Measurements from ENCODE around the gene ZNF93. TPM values are rescaled to one million over a fixed set of nuclear protein-coding genes. Genes with fewer than 3 reads are reported as not detected.
A peak's percentile ranks its signal among the peaks of the same experiment; 100 is the strongest.
"Not testable (repeated sequence)": the region's sequence is repeated elsewhere in the genome, so short reads cannot be mapped to it uniquely, and the experiment has no call there.

ZNF93 gene
- total RNA-seq, 1 donor from 2014 or later: 1.2 TPM

DNA sequence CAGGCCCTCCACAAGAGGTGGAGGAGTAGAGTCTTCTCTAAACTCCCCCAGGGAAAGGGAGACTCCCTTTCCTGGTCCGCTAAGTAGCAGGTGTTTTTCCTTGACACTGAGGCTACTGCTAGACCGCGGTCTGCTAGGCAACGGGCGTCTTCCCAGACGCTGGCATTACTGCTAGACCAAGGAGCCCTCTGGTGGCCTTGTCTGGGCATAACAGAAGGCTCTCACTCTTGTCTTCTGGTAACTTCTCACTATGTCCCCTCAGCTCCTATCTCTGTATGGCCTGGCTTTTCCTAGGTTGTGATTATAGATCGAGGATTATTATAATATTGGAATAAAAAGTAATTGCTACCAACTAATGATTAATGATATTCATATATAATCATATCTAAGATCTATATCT, 29.7 kb downstream of the ZNF93 start:
- peak; percentile 77 for DNase-seq
- intact Hi-C loops (cut with DNase I); ATAC-seq (ENCODE audit: poor library complexity): not testable (repeated sequence)

DNA sequence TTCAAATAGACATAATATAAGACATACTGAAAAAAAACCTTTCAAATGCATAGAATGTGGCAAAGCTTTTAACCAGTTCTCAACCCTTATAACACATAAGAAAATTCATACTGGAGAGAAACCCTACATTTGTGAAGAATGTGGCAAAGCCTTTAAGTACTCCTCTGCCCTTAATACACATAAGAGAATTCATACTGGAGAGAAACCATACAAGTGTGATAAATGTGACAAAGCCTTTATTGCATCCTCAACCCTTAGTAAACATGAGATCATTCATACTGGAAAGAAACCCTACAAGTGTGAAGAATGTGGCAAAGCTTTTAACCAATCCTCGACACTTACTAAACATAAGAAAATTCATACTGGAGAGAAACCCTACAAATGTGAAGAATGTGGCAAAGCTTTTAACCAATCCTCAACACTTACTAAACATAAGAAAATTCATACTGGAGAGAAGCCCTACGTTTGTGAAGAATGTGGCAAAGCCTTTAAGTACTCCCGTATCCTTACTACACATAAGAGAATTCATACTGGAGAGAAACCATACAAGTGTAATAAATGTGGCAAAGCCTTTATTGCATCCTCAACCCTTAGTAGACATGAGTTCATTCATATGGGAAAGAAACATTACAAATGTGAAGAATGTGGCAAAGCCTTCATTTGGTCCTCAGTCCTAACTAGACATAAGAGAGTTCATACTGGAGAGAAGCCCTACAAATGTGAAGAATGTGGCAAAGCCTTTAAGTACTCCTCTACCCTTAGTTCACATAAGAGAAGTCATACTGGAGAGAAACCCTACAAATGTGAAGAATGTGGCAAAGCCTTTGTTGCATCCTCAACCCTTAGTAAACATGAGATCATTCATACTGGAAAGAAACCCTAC, 32.9 kb downstream of the ZNF93 start:
- DNase-seq; ATAC-seq (ENCODE audit: poor library complexity); intact Hi-C loops (cut with DNase I): not testable (repeated sequence)

DNA sequence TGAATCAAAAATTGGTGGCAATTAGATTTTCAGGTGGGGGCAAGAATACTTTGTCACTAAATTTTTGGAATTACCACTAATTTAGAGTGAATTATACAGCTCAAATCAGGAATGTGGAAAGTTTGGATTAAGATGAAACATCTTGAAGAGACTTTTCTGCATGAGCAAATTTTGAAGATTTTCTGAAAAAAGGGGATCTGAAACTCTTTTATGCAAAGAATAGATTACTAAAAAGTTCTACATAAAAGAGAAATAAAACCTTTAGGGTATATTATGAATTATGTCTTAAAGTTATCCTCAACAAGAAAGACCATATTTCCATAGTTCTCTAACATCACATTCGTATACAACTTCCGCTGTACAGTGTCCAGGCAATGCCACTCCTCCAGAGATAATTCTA, 36.7 kb downstream of the ZNF93 start:
- ATAC-seq (ENCODE audit: poor library complexity) (no peak), DNase-seq (no peak)
- intact Hi-C loops (cut with DNase I): no loop called here

DNA sequence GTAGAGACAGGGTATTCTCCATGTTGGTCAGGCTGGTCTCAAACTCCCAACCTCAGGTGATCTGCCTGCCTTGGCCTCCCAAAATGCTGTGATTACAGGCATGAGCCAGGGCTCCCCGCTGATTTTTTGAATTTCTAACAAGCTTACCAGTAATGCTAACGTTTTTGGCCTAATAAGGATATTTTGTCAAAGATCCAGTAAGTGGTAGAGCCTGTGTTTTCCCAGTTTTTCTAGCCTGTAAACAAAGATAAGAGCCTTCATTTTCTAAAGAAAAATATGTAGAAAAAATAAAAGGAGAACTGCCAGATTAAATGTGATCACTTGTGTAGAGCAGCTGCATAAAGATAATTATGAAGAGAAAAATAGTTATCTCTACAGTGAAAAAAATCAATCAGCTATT, 37.7 kb downstream of the ZNF93 start:
- DNase-seq: no peak
- intact Hi-C loops (cut with DNase I): no loop called here
- ATAC-seq (ENCODE audit: poor library complexity): no peak

DNA sequence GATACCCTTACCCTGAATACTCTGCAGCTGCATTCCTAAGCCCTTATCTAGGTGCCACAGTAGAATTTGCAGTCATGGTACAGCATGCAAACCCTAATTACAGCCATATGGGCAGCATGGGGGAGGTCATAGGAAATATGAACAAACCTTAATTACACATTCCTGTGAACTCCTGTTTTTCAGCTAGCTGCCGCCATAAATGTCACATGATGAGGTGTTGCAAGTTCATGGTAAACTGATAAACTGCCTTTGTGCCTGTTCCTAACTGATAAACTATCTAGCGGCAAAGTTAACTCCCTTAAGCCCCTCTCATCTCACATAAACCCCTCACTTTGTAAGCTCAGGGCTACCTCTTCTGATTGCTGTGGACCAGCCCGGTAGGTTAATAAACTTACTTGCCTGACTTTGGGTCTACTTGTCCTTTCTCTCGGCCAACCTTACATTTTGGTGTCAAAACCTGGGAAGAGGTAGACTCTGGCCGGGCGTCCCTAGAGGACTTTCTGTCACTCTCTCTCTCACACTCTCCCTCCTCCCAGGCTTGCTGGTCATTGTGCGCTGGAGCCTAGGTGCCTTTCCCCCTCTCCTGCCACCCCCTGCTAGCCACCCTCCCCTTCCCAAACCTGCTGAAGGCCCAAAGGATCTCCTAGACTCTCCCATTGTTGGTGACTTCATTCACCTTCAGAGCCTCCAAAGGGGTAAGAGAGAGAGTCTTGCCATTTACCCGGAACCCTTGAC, 43.3 kb downstream of the ZNF93 start:
- ATAC-seq (ENCODE audit: poor library complexity): no peak
- intact Hi-C loops (cut with DNase I): loop anchor here (10.0 kb wide), 1 partner anchor 409 kb away; the partner anchor contains the start of gene CILP2
- no peak for DNase-seq

DNA sequence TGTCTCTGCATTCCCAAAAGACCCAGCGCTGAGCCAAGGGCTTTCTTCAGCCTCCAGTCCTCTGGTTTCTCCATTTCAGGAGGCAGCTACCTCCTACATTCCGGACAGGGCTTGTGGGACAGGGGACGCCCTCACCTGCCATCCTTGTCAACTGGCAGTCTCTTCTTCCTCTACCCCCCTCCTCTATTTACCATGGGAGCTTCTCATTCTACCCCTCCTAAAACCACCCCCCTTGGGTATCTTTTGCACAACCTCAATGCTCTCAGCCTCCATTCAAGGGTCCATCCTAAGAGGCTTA, 43.8 kb downstream of the ZNF93 start:
- no peak for DNase-seq
- ATAC-seq (ENCODE audit: poor library complexity): no peak
- intact Hi-C loops (cut with DNase I): loop anchor here (10.0 kb wide), 1 partner anchor 410 kb away; the partner anchor contains the start of gene CILP2

DNA sequence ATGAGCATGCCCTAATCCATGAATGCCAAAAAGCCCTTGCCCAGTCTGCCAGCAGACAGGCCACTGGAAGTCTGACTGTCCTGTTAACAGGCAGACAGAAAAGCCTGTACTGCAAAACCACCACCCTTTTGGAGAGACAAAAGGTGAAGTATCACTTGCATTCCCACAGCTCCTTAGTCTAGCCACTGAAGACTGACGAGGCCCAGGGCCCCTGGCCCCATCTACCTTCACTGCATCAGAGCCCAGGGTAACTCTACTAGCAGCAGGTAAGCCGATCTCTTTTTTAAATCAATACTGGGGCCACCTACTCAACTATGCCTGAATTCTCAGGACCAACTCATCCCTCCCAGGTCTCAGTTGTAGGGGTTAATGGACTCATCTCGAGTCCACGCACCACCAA, 45.5 kb downstream of the ZNF93 start:
- DNase-seq (no peak), ATAC-seq (ENCODE audit: poor library complexity) (no peak)
- intact Hi-C loops (cut with DNase I): loop anchor here (10.0 kb wide), 1 partner anchor 411 kb away; the partner anchor contains the start of gene CILP2

DNA sequence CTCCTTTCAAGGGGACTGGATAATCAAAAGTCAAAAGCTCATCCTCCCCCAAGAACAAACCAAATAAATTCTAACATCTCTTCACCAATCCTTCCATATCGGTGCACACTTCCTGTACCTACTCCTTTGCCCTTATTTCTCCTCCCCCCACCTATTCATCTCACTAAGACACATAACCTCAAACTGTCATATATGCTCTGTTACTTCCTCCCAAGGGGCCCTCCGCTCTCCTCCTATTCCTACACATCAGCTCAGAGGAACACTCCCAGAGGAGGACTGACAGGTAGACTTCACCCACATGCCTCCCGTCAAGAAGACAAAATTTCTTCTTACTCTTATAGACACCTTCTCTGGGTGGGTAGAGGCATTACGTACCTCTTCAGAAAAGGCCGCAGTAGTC, 48.1 kb downstream of the ZNF93 start:
- no peak for ATAC-seq (ENCODE audit: poor library complexity)
- intact Hi-C loops (cut with DNase I): loop anchor here (10.0 kb wide), 1 partner anchor 414 kb away; the partner anchor contains the start of gene CILP2
- DNase-seq: no peak

DNA sequence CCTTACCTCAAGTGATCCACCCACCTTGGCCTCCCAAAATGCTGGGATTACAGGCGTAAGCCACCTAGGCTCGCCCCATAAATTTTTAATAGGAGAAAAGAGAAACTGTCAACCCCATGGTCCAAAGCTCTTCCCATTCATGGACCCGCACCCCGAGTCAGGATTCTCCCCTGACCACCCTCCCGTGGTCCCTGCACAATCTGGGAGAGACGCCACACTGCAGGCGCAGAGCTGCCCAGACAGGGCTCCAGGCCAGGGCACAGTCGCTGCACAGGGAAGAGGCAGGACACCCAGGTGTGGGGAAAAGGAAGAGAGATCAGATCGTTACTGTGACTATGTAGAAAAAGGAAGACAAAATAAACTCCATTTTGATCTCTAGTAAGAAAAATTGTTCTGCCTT, 54.5 kb downstream of the ZNF93 start:
- ATAC-seq (ENCODE audit: poor library complexity) (no peak), DNase-seq (no peak)
- intact Hi-C loops (cut with DNase I): no loop called here

DNA sequence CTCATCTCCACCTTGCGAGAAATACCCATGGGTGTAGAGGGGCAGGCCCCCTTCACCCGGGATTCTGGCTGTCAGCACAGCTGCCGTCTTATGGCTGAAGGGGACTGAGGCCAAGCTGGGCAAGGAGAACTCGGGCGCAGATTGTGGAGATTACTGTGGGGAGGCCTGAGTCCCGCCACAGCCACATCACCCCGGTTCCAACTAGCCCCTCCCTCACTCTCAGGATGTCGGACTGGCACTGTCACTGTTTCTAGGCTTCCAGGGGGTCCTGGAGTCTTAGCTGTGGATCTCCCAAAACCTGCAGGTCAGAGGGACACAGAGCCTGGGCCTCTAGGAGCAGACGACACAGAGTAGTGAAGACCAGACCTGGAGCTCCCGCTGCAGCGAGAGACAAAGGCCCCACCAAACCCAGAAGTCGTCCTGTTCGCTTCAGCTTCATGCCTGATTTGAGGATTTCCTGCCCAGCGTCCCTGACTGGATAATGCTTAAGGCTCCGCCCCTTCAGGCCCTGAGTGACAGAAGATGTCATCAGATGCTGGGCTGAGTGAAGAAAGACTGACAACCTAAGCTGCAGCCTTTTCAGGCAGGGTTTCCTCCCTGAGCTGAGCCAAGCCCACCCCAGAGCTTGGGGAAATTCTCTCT, 55.8 kb downstream of the ZNF93 start:
- no peak for ATAC-seq (ENCODE audit: poor library complexity)
- intact Hi-C loops (cut with DNase I): no loop called here
- DNase-seq: no peak

DNA sequence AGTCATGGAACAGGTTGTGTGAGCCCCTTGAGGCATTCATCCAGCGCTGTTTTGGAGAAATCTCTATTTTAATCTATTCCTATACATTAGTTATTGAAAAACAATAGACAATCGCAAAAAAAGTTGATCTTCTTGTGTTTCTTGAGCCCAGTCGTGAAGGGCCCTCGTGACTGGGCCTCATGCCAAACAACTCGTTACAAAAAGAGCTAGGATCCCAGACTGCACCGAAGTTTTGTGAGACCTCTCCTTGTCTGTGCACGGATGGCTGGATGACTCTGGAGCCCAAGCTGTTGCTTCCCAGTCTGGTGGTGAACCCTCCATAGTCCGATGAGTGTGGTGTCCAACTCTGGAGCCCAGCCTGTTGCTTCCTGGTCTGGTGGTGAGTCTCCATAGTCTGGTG, 57.0 kb downstream of the ZNF93 start:
- DNase-seq; intact Hi-C loops (cut with DNase I); ATAC-seq (ENCODE audit: poor library complexity): not testable (repeated sequence)

DNA sequence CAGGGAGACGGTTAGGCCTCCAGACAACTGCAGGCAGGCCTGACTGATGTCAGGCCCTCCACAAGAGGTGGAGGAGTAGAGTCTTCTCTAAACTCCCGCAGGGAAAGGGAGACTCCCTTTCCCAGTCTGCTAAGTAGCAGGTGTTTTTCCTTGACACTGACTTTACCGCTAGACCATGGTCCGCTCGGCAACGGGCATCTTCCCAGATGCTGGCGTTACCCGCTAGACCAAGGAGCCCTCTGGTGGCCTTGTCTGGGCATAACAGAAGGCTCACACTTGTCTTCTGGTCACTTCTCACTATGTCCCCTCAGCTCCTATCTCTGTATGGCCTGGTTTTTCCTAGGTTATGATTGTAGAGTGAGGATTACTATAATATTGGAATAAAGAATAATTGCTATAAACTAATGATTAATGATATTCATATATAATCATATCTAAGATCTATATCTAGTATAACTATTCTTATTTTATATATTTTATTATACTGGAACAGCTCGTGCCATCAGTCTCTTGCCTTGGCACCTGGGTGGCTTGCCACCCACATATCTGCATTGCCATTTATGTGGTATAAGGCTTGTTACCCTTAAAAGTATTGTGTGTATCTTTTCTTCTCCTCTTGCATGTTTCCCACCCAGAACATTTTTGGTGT, 58.5 kb downstream of the ZNF93 start:
- ATAC-seq (ENCODE audit: poor library complexity); intact Hi-C loops (cut with DNase I): not testable (repeated sequence)
- peak; percentile 81 for DNase-seq

DNA sequence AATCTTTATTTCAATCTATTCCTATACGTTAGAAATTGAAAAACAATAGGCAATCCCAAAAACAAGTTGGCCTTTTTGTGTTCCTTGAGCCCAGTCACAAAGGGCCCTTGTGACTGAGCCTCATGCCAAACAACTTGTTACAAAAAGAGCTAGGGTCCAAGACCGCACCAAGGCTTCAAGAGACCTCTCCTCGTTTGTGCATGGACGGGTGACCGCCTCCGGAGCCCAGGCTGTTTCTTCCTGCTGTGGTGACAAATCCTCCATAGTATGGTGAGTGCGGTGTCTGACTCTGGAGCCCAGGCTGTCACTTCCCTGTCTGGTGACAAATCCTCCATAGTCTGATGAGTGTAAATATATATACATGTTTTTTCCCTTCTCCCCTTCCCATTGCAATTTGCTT, 63.7 kb downstream of the ZNF93 start:
- ATAC-seq (ENCODE audit: poor library complexity) (no peak), DNase-seq (no peak)
- intact Hi-C loops (cut with DNase I): no loop called here

DNA sequence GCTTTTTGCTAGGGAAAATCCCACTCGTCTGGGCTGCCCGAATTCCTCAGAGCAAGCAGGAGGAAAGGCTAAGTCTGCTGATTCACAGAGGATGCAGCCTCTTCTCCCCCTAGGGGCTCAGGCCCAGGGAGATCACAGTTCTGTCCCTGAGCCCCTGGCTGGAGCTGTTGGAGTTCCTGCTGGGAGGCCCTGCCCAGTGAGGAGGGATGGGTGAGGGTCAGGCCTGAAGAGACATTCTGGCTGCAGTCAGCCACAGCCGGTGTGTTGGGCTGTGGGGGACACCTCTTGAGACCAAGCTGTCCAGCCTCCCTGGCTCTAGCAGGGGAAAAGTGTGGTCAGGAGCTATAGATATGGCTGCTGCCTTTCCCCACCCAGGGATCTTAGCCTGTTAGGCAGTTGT, 65.4 kb downstream of the ZNF93 start:
- intact Hi-C loops (cut with DNase I); ATAC-seq (ENCODE audit: poor library complexity); DNase-seq: not testable (repeated sequence)

DNA sequence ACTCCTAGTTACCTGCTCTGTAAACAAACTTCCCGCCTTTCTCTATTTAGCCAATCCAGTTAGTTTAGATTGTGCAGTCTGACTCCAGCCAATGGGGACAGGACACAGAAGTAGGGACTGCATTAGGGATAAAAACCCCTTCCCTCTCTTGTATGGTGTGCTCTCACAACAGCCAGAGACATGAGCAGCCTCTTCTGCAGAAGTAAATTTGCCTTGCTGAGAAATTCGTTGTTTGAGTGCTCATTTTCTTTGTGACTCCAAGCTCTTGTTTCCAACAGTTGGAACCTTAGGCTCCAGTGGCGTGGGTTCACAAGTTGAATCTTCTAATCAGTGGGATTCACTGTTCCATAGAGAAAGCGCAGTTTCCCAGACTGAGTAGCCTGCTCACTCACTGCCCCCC, 66.1 kb downstream of the ZNF93 start:
- intact Hi-C loops (cut with DNase I): no loop called here
- no peak for DNase-seq
- ATAC-seq (ENCODE audit: poor library complexity): no peak
